Hippocampal formation (tissue), 2 donors: ENCODE results near the gene LYZL4.

ENCODE experiments used
- DNase-seq, 2 donors: peaks; one replicate each; lab custom pipeline; 2025; lab: John Stamatoyannopoulos, UW

LYZL4 gene, protein sequence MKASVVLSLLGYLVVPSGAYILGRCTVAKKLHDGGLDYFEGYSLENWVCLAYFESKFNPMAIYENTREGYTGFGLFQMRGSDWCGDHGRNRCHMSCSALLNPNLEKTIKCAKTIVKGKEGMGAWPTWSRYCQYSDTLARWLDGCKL

DNA sequence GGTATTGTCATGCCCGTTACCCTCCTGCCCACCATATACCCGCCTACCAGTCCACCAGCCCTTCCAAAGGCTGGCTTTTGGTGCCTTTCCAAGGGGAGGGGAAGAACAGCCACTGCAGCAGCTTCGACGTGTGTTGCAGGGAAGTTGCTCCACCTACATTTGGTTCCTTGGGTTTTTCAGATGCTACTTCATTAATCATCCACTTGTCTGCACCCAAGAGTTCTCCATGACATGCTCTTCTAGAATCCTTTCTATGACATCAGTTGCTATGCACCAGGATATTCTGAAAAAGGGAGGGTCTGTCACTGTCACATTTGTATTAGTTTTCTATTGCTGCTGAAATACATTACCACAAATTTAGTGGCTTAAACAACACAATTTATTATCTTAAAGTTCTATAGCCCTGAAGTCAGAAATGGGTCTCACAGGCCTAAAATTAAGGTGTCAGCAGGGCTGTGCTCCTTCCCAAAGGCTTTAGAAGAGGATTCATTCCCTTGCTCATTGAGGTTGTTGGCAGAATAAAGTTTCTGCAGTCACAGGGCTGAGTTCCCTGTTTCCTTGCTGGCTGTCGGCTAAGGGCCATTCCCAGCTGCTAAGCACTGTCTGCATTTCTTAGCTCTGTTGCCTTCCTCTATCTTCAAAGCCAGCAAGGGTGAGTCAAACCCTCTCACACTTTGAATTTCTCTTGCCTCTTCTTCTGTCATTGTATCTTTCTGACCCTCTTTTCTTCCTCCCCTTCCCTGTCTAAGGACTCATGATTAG is at the start of gene LYZL4:
TSS of gene LYZL4 (minus strand) at position 241 of the 762 bp plus-strand sequence. CDS start 3,359 bp downstream, outside the sequence.
- DNase-seq: no peak

DNA sequence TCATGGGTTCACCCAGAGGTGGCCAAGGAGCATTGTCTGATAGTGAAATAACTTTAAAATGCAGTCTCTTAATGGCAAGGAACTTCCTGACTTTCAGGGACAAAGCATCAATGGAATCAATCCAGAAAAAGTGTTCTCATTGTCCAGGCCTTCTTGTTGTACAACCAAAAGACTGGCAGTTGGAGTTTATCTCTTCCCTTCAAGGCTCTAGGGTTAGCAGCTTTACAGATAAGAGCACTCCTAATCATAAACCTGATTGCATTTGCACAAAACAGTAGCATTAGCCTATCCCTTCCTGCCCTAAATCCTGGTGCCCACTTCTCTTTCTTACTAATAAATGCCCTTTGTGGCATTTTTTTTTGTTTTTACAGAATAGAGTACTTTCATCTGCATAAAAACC is 48.7 kb upstream of the LYZL4 start:
- no peak for DNase-seq

DNA sequence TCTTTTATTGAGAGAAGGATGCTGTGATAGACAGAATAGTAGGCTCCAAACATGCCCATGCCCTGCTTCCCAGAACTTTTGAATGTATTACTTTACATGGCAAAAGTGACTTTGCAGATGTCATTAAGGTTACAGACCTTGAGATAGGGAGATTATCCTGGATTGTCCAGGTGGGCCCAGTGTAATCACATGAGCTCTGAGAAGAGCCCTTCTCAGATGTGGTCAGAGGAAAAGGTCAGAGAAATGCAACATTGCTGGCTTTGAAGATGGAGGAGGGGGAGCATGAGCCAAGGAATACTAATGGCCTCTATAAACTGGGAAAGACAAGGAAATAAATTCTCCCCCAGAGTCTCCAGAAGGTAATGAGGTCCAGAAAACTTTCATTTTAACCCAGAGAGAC is 45.8 kb upstream of the LYZL4 start:
- no peak for DNase-seq

- DNase-seq: no peak
Observed at GRCh38 chr3:42451546-42452230, 41.3 kb upstream of the LYZL4 start.

DNA sequence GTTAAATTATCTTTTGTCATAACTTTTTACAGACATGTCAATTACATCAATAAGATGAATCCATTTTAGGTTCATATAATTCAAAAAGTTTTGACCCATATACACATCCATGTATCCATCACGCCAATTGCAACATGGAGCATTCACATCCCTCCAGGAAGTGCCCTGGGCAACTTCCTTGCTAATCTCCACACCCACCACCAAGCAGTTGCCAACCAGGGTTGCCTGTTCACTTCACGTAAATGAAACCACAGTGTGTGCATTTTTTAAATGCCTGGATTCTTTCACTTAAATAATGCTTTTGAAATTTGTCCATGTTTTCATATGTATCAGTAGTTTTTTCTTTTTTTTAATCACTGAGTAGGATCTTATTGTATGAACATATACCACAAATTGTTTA is 40.7 kb upstream of the LYZL4 start:
- DNase-seq: no peak

DNA sequence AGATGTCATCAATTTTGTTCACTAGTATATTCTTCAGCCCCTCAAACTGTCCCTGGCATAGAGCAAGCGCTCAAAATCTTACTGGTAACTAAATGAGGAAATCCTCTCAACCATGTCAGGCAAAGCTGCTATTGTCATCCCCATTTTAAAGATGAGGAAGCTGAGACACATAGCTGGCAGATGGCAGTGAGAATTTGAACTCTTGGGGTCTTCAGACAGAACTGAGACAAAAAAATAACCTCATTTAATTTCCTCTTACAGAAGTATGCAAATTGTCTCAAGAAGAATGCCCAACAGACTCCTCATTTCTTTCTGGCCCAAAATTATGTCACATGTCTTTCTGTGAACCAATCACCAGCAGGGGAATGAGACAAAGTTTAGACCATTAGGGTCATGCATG is 40.2 kb upstream of the LYZL4 start:
- DNase-seq: no peak

DNA sequence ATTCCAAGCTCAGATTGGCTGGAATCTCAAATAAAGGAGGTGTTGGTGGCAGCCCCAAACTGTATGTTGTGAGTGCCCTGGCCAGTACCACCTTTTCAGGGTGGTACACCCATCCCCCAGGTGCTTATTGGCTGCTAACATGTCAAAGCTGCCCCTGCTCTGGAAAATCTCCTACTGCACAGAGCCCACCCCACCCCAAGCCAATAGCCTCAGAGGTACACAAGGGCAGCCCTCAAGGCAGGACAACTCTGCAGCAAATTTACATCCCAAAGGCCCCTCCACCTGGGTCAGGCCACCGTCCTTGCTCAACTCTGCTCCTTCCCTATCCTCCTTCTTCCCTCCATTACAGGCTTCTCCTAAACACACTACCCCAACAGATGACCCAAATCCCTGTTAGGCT is 37.1 kb upstream of the LYZL4 start:
- DNase-seq: no peak

GRCh38 chr3:42446111-42447050 is 36.0 kb upstream of the LYZL4 start:
- no peak for DNase-seq

DNA sequence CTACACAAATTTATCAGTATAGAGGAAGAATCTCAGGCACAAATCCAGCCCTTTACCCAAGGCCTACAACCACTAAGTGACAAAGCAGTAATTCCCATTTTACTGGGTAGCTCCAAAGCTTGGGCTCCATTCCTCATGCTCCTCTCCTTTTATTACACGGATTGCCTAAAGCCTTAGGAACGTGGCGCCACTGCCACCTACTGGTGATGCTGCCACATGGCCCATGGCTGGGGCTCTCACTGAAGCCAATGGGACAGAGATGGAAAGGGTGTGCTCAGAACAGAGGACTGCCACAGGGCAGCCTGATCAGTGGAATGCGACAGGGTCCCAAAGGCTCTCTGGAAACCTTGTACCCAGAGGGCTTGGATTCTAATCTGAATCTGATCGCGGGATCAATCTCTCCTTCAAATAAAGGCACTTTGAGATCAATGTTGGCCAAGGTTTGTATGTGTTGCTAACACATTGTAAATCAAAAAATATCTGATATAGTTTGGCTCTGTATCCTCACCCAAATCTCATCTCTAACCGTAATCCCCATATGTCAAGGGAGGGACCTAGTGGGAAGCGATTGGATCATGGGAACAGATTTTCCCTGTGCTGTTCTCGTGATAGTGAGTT is 33.5 kb upstream of the LYZL4 start:
- peak; percentile 67 to 72 for DNase-seq

GRCh38 chr3:42443292-42443691 is 32.9 kb upstream of the LYZL4 start:
- DNase-seq: no peak

GRCh38 chr3:42442640-42443039 is 32.2 kb upstream of the LYZL4 start:
- DNase-seq: no peak

GRCh38 chr3:42441791-42442190 is 31.4 kb upstream of the LYZL4 start:
- no peak for DNase-seq

GRCh38 chr3:42440924-42441323 is 30.5 kb upstream of the LYZL4 start:
- DNase-seq: no peak

GRCh38 chr3:42439261-42440115 is 29.1 kb upstream of the LYZL4 start:
- peak in 1 of 2 donors; percentile 16 for DNase-seq

DNA sequence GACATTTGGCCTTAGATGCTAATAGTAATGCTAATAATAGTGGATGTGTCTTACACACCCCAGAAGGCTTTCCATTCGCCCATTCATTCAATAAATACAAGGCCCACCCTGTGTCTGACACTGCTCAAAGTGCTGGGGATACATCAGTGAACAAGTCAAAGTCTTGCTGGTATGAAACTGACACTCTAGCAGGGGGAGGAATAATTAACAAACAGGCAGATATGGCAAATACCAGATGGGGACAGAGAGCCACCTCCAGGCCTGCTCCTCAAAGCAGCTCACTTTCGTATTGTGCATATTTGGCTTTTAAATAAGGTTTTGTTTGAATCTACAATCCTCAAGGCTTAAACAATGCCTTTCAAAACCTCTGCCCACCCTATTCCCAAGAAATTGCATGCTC is 28.3 kb upstream of the LYZL4 start:
- no peak for DNase-seq

- no peak for DNase-seq
Observed at GRCh38 chr3:42438193-42438592, 27.8 kb upstream of the LYZL4 start.

- DNase-seq: no peak
Observed at GRCh38 chr3:42434777-42435380, 24.5 kb upstream of the LYZL4 start.

- DNase-seq: no peak
Observed at GRCh38 chr3:42432485-42432884, 22.1 kb upstream of the LYZL4 start.

- no peak for DNase-seq
Observed at GRCh38 chr3:42430781-42431532, 20.5 kb upstream of the LYZL4 start.
